IMR-90 (cell line): ENCODE measurements around the gene SPHK2. TPM values are rescaled to one million over a fixed set of nuclear protein-coding genes. Genes with fewer than 3 reads are reported as not detected.

ENCODE experiments used
- ATAC-seq: fragments of 200-7000 bp; cut with Tn5 transposase; 2 replicates; pipeline ENCODE4 v1.9.1; 2020; ENCODE audit warnings: low read depth, mild to moderate bottlenecking, moderate library complexity
- BruUV-seq: library from RNA; stranded (reverse); fragments of 400-500 nt; replicated peaks from 2 replicates; lab custom pipeline; 2021; lab: Mats Ljungman, UMichigan
- CTCF ChIA-PET: fragments of 300-600 bp; formaldehyde crosslinking; extraction: SDS; loops from one replicate; lab custom pipeline; 2021; ENCODE audit warnings: antibody characterized with exemption; lab: Yijun Ruan, JAX
- POLR2A ChIA-PET: fragments of 300-600 bp; sonication (Branson Sonifier 250); formaldehyde crosslinking; loops from one replicate; lab custom pipeline; 2022; ENCODE audit warnings: antibody characterized with exemption; ENCODE audit not compliant: unreplicated experiment; lab: Charles Lee
- DNase-seq: peaks from one replicate; pipeline ENCODE4 v3.0.0; 2013
- H2AFZ ChIP-seq: replicated peaks from 2 replicates; pipeline ENCODE3; 2013; ENCODE audit warnings: low read length, mild to moderate bottlenecking; ENCODE audit not compliant: poor library complexity
- H2AK5ac ChIP-seq: 2 replicates; pipeline ENCODE4 v1.6.1; 2013; ENCODE audit warnings: low read depth, low read length, inconsistent platforms
- H2AK9ac ChIP-seq: replicated peaks from 2 replicates; pipeline ENCODE3; 2013; ENCODE audit warnings: mild to moderate bottlenecking, low read depth, low read length, moderate library complexity; ENCODE audit not compliant: poor library complexity
- H2BK120ac ChIP-seq: 2 replicates; pipeline ENCODE4 v1.6.1; 2013; ENCODE audit warnings: low read depth, low read length, inconsistent platforms
- H2BK15ac ChIP-seq: 3 replicates; pipeline ENCODE4 v1.6.1; 2013; ENCODE audit warnings: low read depth, low read length, inconsistent platforms
- H2BK20ac ChIP-seq: 2 replicates; pipeline ENCODE4 v1.6.1; 2013; ENCODE audit warnings: low read depth, mild to moderate bottlenecking, inconsistent platforms, low read length, moderate library complexity
- H2BK5ac ChIP-seq: 2 replicates; pipeline ENCODE4 v1.6.1; 2013; ENCODE audit warnings: mild to moderate bottlenecking, low read depth, low read length, inconsistent platforms; ENCODE audit not compliant: poor library complexity, severe bottlenecking
- H3K14ac ChIP-seq: replicated peaks from 2 replicates; pipeline ENCODE4 v1.6.1; 2013; ENCODE audit warnings: low read depth, low read length, inconsistent platforms
- H3K18ac ChIP-seq: 2 replicates; pipeline ENCODE4 v1.6.1; 2013; ENCODE audit warnings: low read depth, low read length, control low read depth
- H3K23ac ChIP-seq: 2 replicates; pipeline ENCODE4 v1.6.1; 2013; ENCODE audit warnings: low read depth, low read length, inconsistent platforms
- H3K27ac ChIP-seq: 2 replicates; pipeline ENCODE4 v1.5.1; 2013; ENCODE audit warnings: mild to moderate bottlenecking, control low read depth, low read length; ENCODE audit not compliant: insufficient read depth
- H3K27me3 ChIP-seq: 2 replicates; pipeline ENCODE4 v1.6.1; 2013; ENCODE audit warnings: low read length; ENCODE audit not compliant: control insufficient read depth, insufficient read depth
- H3K36me3 ChIP-seq: 2 replicates; pipeline ENCODE4 v1.6.1; 2013; ENCODE audit warnings: low read length, mixed read lengths; ENCODE audit not compliant: control insufficient read depth, insufficient read depth
- H3K4ac ChIP-seq: 2 replicates; pipeline ENCODE4 v1.6.1; 2013; ENCODE audit warnings: low read depth, low read length, inconsistent platforms
- H3K4me1 ChIP-seq: 2 replicates; pipeline ENCODE4 v1.6.1; 2013; ENCODE audit warnings: low read length, mixed read lengths; ENCODE audit not compliant: control insufficient read depth, insufficient read depth
- H3K4me2 ChIP-seq: 2 replicates; pipeline ENCODE4 v1.6.1; 2013; ENCODE audit warnings: low read depth, mild to moderate bottlenecking, control low read depth, low read length, moderate library complexity
- H3K4me3 ChIP-seq: 2 replicates; pipeline ENCODE4 v1.5.1; 2013; ENCODE audit warnings: low read depth, mild to moderate bottlenecking, control low read depth, low read length, moderate library complexity; ENCODE audit not compliant: insufficient read depth
- H3K56ac ChIP-seq: 2 replicates; pipeline ENCODE4 v1.6.1; 2013; ENCODE audit warnings: low read length, inconsistent platforms; ENCODE audit not compliant: insufficient read depth; ENCODE audit errors: extremely low read depth
- H3K79me1 ChIP-seq, 2 experiments: 2 replicates each; pipeline ENCODE4 v1.6.1; 2013; ENCODE audit warnings: low read length in 2 of 2, inconsistent platforms in 1 of 2, low read depth in 1 of 2
- H3K9ac ChIP-seq: 2 replicates; pipeline ENCODE4 v1.6.1; 2013; ENCODE audit warnings: low read depth, low read length, control low read depth
- H3K9me1 ChIP-seq: 2 replicates; pipeline ENCODE4 v1.6.1; 2013; ENCODE audit warnings: low read length, inconsistent platforms; ENCODE audit not compliant: insufficient read depth
- H3K9me3 ChIP-seq: 2 replicates; pipeline ENCODE4 v1.6.1; 2013; ENCODE audit warnings: low read length; ENCODE audit not compliant: control insufficient read depth, insufficient read depth
- H4K20me1 ChIP-seq: 2 replicates; pipeline ENCODE4 v1.6.1; 2013; ENCODE audit warnings: low read length, inconsistent platforms; ENCODE audit not compliant: insufficient read depth
- H4K5ac ChIP-seq: 2 replicates; pipeline ENCODE4 v1.6.1; 2013; ENCODE audit warnings: mild to moderate bottlenecking, low read depth, low read length, control low read depth
- H4K8ac ChIP-seq, 2 experiments: 2 replicates each; pipeline ENCODE4 v1.6.1; 2013; ENCODE audit warnings: low read depth in 2 of 2, low read length in 2 of 2, control low read depth in 1 of 2, inconsistent platforms in 1 of 2
- H4K91ac ChIP-seq: 2 replicates; pipeline ENCODE4 v1.6.1; 2013; ENCODE audit warnings: low read depth, low read length, inconsistent platforms; ENCODE audit not compliant: insufficient read depth
- RAD21 ChIP-seq: IDR thresholded peaks from 2 replicates; pipeline ENCODE4 v1.6.1; 2012; ENCODE audit warnings: low read length, improper control_type of control experiment
- SMC3 ChIP-seq: fragments of 150-350 bp; IDR thresholded peaks from 2 replicates; pipeline ENCODE4 v1.6.1; 2016; ENCODE audit warnings: low read depth, mild to moderate bottlenecking, antibody characterized with exemption, low read length, moderate library complexity
- USF2 ChIP-seq: fragments of 150-350 bp; IDR thresholded peaks from 2 replicates; pipeline ENCODE4 v1.6.1; 2017; ENCODE audit warnings: mild to moderate bottlenecking, antibody characterized with exemption, low read length, low read depth
- WGBS, 2 experiments: methylation state at CpG; one replicate each; pipeline versions ENCODE4 v1.1.5 to v1.1.7; 2013; ENCODE audit warnings: missing lambda C conversion rate in 2 of 2; ENCODE audit not compliant: insufficient read length in 1 of 2; ENCODE audit errors: extremely low coverage in 2 of 2; 5-methylcytosine and 5-hydroxymethylcytosine counted together
- dilution Hi-C: fragments of 300-500 bp; cut with HindIII; formaldehyde crosslinking; loops from one replicate; pipeline ENCODE4 v1.14.3; 2018; ENCODE audit warnings: low sequenced_read_pairs; ENCODE audit not compliant: unreplicated experiment
- in situ Hi-C: fragments of 300-500 bp; cut with MboI; formaldehyde crosslinking; loops from 3 replicates; pipeline ENCODE4 v1.14.3; 2019; ENCODE audit warnings: low sequenced_read_pairs, inconsistent platforms, mixed read lengths
- intact Hi-C: fragments of 100-400 bp; cut with micrococcal nuclease; formaldehyde crosslinking; loops from 2 replicates; pipeline ENCODE4 v1.10.0; 2022
- polyA plus RNA-seq, 3 experiments: library from polyadenylated mRNA; depleted of rRNA; stranded (reverse); fragments of >200 nt; gene quantifications; 2 replicates each; pipeline ENCODE4 v1.2.3, GENCODE V29; 2012; ENCODE audit warnings: low replicate concordance in 1 of 3
- total RNA-seq: library from RNA; depleted of rRNA; stranded (reverse); fragments of >200 nt; gene quantifications from 2 replicates; pipeline ENCODE4 v1.2.3, GENCODE V29; 2012
- TF ChIP-seq, protein P1 (sequence below): conservative IDR thresholded peaks from 2 replicates; pipeline ENCODE4 v1.5.1; 2012; ENCODE audit warnings: mild to moderate bottlenecking, low read depth, low read length, improper control_type of control experiment

SPHK2 gene
- total and polyA plus RNA-seq, 2 of the 4 experiments (the other 2 are of a cell fraction), result 1.6 to 9.9 TPM

DNA sequence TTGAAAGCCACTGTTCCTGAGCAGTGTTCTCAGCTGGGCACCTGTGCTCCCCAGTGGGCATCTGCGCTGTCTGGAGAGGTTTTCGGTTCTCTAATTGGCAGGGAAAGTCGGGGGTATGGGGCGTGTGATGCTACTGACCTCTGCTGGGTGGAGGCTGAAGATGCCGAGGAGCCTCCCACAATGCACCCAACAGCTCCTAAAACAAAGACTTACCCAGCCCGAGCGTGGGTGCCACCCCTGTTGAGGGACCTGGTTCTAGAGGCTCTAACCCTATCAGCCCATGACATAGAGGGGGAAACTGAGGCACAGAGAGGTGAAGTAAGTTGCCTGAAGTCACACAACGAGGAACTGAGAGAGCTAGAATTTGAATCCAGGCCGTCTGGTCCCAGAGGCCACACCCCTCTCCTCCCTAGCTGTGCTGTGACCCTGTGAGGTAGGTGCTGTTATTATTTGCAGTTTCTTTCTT is 10.5 kb upstream of the SPHK2 start:
- Histone ChIP-seq H2AK9ac (peak overlapping the region; percentile 82), H3K36me3 (no peaks in the 10 kb centered on the region), H2AFZ (peak overlapping the region; percentile 95), H4K8ac (peak overlapping the region; percentile 69 to 93; a peak in 3 of 4 replicates), H3K4me3 (no peak overlapping the region), H2BK120ac (peak overlapping the region; percentile 85), H3K4me2 (no peak overlapping the region; the same call in 1 of the 2 replicates), H4K5ac (peak overlapping the region; percentile 91), H3K18ac (no peak overlapping the region), H3K9me1 (no peaks in the 10 kb centered on the region), H2BK15ac (no peak overlapping the region), H3K4me1 (no peaks in the 10 kb centered on the region), H2BK5ac (no peak overlapping the region), H3K14ac (0 out of 2 replicates have a peak overlapping the region, but pooled peaks have one; percentile 82), H2BK20ac (no peak overlapping the region), H3K79me1 (no peaks in the 10 kb centered on the region), H3K4ac (no peak overlapping the region), H2AK5ac (no peak overlapping the region), H4K91ac (no peak overlapping the region; the same call in 1 of the 2 replicates), H3K56ac (no peak overlapping the region), H4K20me1 (0 out of 2 replicates have a peak, but pooled peaks cover 5% of the 10 kb centered on the region), H3K9ac (no peak overlapping the region), H3K9me3 (no peaks in the 10 kb centered on the region), H3K27ac (no peak overlapping the region), H3K23ac (0 out of 2 replicates have a peak overlapping the region, but pooled peaks have one; percentile 78), H3K27me3 (no peaks in the 10 kb centered on the region)
- ChIA-PET POLR2A (no interaction called here), CTCF (interaction anchor here (0.9 kb wide), 1 partner anchor 119 kb away, joined by 3 read pairs; no protein-coding TSS in a partner anchor)
- DNase-seq (no peak), ATAC-seq (peak; percentile 83)
- no TSS peak for BruUV-seq
- no CpG with 5 or more reads among the region's 9 CpGs for WGBS, 2 experiments
- intact Hi-C loops, result loop anchor here (2.0 kb wide), 1 partner anchor 20 kb away; no protein-coding TSS in a partner anchor
- in situ Hi-C loops, result no loop called here
- dilution Hi-C loops, result no loop called here
- TF ChIP-seq, protein P1, sequence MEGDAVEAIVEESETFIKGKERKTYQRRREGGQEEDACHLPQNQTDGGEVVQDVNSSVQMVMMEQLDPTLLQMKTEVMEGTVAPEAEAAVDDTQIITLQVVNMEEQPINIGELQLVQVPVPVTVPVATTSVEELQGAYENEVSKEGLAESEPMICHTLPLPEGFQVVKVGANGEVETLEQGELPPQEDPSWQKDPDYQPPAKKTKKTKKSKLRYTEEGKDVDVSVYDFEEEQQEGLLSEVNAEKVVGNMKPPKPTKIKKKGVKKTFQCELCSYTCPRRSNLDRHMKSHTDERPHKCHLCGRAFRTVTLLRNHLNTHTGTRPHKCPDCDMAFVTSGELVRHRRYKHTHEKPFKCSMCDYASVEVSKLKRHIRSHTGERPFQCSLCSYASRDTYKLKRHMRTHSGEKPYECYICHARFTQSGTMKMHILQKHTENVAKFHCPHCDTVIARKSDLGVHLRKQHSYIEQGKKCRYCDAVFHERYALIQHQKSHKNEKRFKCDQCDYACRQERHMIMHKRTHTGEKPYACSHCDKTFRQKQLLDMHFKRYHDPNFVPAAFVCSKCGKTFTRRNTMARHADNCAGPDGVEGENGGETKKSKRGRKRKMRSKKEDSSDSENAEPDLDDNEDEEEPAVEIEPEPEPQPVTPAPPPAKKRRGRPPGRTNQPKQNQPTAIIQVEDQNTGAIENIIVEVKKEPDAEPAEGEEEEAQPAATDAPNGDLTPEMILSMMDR, result peak; percentile 61
- TF ChIP-seq USF2 (no peak), RAD21 (peak; percentile 64), SMC3 (peak; percentile 46)
